KOPT-K1 (cell line): ENCODE measurements around the gene DGKI.

Experiments used
- H3K27ac ChIP-seq: fragments of 200-600 bp; sonication (generic); 2 replicates; pipeline ENCODE4 v1.5.1; 2016; ENCODE audit warnings: antibody characterized with exemption, mild to moderate bottlenecking, low read depth, low read length; ENCODE audit not compliant: poor library complexity, severe bottlenecking
- H3K36me3 ChIP-seq: fragments of 200-600 bp; sonication (generic); 2 replicates; pipeline ENCODE4 v1.5.1; 2017; ENCODE audit warnings: antibody characterized with exemption, mild to moderate bottlenecking, low read length, moderate library complexity; ENCODE audit not compliant: insufficient read depth
- H3K9me3 ChIP-seq: fragments of 200-600 bp; sonication (generic); 2 replicates; pipeline ENCODE4 v1.5.1; 2017; ENCODE audit warnings: antibody characterized with exemption, low read length, mild to moderate bottlenecking; ENCODE audit not compliant: insufficient read depth, poor library complexity, severe bottlenecking

DGKI gene

DNA sequence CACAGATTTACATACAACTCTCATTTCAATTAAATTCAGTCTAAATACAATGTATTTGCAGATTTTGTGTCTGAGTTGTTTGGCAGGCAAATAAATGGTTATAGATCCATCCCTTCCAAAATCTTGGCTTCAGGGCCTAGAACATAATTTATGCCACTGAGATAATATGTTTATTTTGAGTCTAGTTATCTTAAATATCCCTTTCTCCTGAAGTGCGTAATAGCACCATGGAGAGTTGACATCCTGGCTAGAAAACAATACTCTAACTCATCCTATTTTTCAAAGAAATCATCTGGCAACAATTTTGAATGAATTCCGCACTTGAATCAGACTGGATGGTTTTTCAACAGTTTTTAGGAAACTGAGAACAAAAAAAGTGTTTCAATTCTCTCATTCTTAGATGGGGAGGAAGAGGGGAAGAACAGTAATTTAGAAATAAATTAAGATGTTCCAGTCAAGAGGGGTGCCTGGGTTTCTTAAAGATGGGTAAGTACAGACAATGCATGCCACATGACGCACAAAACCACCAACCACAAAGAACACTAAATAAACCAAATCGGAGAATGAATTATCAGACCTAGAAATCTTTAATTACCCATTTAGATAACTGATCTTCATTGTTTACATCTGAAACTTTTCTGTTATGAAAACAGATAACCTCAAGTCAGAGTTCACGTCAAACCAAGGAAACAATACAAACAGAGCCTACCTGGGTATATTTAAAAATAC, 274.6 kb downstream of the DGKI start:
- Histone ChIP-seq H3K9me3 (no peaks in the 10 kb centered on the region), H3K36me3 (no peaks in the 10 kb centered on the region), H3K27ac (no peak overlapping the region)

DNA sequence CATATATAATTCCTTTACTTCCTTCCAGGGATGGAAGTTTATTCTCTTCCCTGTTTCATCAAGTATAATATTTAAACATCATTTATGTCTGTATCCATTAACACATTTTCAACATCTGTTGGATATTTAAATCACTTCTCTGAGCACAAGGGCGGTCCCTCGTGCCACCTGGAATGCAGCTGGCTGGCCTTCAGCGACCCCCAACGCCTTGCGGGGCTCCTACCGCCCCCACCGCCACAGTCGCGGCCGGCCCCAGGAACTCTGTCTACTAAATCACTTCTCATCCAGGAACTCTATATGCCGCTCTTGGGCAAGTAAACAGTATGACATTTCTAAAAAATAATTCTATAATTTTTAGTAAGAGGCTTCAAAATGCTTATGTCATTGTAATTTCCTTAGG, 282.1 kb downstream of the DGKI start:
- Histone ChIP-seq H3K27ac (no peak overlapping the region), H3K9me3 (no peaks in the 10 kb centered on the region), H3K36me3 (no peaks in the 10 kb centered on the region)

- Histone ChIP-seq H3K36me3 (no peaks in the 10 kb centered on the region), H3K27ac (no peak overlapping the region)
Measured at GRCh38 chr7:137563981-137564380, 282.8 kb downstream of the DGKI start.

GRCh38 chr7:137547485-137547884, 299.3 kb downstream of the DGKI start:
- Histone ChIP-seq H3K36me3 (no peaks in the 10 kb centered on the region), H3K9me3 (no peaks in the 10 kb centered on the region), H3K27ac (no peak overlapping the region)

More at GRCh38 chr7:137563981-137564380, 282.8 kb downstream of the DGKI start:
- no peaks in the 10 kb centered on the region for H3K9me3 ChIP-seq

- Histone ChIP-seq H3K27ac (no peak overlapping the region), H3K36me3 (no peaks in the 10 kb centered on the region), H3K9me3 (no peaks in the 10 kb centered on the region)
Measured at GRCh38 chr7:137546671-137547070, 300.1 kb downstream of the DGKI start.

GRCh38 chr7:137546009-137546408, 300.8 kb downstream of the DGKI start:
- Histone ChIP-seq H3K36me3 (no peaks in the 10 kb centered on the region), H3K27ac (no peak overlapping the region), H3K9me3 (no peaks in the 10 kb centered on the region)

DNA sequence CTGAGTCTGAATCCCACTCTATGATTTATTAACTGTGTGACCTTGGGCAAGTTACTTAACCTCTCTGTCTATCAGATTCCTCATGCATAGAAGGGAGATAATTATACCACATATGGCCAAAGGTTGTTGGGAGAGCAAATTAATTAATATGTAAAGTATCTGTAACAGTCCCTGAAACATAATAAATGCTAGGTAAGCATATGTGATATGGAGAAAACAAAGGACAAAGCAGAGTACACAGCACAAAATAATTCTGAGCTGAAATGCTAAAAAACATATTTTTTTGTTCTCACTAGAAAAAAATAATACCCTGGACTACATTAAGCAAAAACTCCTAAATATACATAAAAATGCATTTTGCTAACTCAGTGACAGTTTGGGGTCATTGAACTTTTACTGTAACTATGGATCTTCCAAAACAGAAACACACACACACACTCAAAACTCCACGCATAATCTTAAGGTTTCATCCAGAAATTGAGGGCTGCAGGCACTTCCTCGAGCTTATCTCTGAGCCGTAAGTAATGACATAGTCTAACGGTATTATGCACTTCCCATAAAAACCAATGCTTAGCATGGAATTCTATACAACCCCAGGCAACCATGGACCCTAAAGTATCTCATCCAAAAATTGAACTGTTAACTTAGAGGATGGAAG, 301.6 kb downstream of the DGKI start:
- H3K36me3 ChIP-seq: no peaks in the 10 kb centered on the region
- no peaks in the 10 kb centered on the region for H3K9me3 ChIP-seq
- no peak overlapping the region for H3K27ac ChIP-seq

GRCh38 chr7:137544453-137545058, 302.2 kb downstream of the DGKI start:
- Histone ChIP-seq H3K9me3 (no peaks in the 10 kb centered on the region), H3K36me3 (no peaks in the 10 kb centered on the region), H3K27ac (no peak overlapping the region)

DNA sequence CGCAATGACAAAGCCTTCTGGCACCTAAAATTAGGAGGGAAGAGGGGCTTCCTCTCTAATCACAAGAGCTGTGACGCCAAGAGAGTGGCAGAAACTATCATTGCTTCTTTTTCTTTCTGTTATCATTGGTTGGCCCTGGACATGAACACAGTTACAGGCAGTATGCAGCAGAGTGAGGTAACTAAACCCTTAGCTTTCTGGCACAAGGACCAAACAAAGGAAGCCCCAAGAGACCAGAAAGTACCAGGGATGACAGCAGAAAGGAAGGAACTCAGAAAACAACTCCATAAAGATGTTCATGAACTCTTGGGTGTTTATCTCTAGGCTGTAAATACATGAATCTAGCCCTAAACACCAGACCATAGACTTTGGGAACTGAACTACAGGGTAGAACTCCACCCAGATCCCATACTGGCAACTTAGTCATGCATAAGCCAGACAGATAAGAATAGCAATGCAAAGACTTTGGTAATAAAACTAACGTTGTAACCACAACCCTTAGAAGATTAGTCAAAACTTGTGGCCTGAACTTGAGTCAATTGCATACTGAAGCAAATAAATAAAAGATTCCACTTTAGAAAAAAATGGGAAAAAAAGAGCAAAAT, 307.6 kb downstream of the DGKI start:
- H3K9me3 ChIP-seq: no peaks in the 10 kb centered on the region
- no peak overlapping the region for H3K27ac ChIP-seq
- H3K36me3 ChIP-seq: no peaks in the 10 kb centered on the region

- no peaks in the 10 kb centered on the region for H3K36me3 ChIP-seq
- no peaks in the 10 kb centered on the region for H3K9me3 ChIP-seq
- no peak overlapping the region for H3K27ac ChIP-seq
Measured at GRCh38 chr7:137538361-137538762, 308.4 kb downstream of the DGKI start.

- no peaks in the 10 kb centered on the region for H3K9me3 ChIP-seq
- no peaks in the 10 kb centered on the region for H3K36me3 ChIP-seq
- no peak overlapping the region for H3K27ac ChIP-seq
Measured at GRCh38 chr7:137535579-137535978, 311.2 kb downstream of the DGKI start.

GRCh38 chr7:137531671-137532070, 315.1 kb downstream of the DGKI start:
- H3K9me3 ChIP-seq: no peaks in the 10 kb centered on the region

DNA sequence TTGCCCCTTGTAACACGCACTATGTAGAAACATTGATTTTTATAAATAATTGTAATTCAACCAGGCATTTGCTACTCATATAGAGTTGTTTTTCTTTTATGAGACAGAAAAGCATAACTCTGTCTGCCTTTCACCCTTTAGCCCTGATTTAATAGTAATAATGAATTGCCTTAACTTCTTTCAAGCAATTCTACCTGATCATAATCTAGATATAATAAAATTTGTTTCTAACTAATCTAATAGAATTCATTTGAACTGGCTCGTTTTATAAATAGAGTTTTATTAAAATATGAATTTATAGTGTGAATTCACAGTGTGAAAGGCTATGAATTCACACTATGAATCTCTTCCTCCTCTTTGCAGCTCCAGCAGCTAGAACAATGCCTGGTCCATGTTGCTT, 319.1 kb downstream of the DGKI start:
- Histone ChIP-seq H3K9me3 (no peaks in the 10 kb centered on the region), H3K36me3 (no peaks in the 10 kb centered on the region), H3K27ac (no peak overlapping the region)

More at GRCh38 chr7:137531671-137532070, 315.1 kb downstream of the DGKI start:
- Histone ChIP-seq H3K36me3 (no peaks in the 10 kb centered on the region), H3K27ac (no peak overlapping the region)

DNA sequence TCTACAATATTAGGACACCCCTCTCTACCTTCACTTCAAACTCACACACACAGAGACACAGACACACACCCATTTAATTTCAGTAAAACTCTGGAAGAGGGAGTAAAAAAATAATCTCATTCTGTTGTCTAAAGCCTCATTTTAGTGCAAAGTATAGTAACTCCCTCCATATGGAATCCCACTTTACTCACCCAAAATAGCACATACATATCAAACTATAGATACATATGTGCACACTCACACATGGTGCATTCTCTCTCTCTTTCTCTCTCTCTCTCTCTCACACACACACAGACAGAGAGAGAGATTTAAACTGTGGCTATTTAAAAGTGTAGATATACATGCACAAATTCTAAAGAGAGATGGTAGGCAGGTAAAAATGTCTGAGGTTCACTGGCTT, 323.6 kb downstream of the DGKI start:
- H3K27ac ChIP-seq: no peak overlapping the region
- no peaks in the 10 kb centered on the region for H3K36me3 ChIP-seq
- H3K9me3 ChIP-seq: no peaks in the 10 kb centered on the region

GRCh38 chr7:137521451-137521850, 325.3 kb downstream of the DGKI start:
- Histone ChIP-seq H3K36me3 (no peaks in the 10 kb centered on the region), H3K27ac (no peak overlapping the region), H3K9me3 (no peaks in the 10 kb centered on the region)
